ENCODE data around the gene JAML. TPM values are rescaled to one million over a fixed set of nuclear protein-coding genes. Genes with fewer than 3 reads are reported as not detected.

JAML gene
- total and polyA plus RNA-seq, 2 of the 4 experiments (the other 2 are of a cell fraction), result not detected

DNA sequence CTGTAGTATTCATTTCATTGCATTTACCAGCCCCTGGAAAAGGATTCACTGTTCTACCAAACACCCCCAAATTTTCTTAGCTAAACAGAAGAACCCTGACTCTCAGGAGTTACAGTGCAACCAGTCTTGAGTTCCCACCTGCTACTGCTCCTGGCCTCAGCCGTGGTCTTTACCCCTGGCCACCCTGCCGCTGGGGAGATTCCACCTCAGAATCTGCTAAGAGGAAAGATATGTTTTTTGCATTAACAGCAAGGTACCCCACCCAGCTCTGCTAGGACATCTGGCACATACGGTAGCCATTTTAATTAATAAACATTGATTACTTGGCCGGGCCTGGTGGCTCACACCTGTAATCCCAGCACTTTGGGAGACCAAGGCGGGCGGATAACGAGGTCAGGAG is 9.0 kb downstream of the JAML start:
- H2BK20ac ChIP-seq (ENCODE audit: low read depth, low read length), result no peak overlapping the region
- no peaks in the 10 kb centered on the region for H3K9me3 ChIP-seq (ENCODE audit: control insufficient read depth, insufficient read depth, low read length)
- no peaks in the 10 kb centered on the region for H3K36me3 ChIP-seq (ENCODE audit: control insufficient read depth, insufficient read depth, low read length)
- dilution Hi-C loops (cut with HindIII; ENCODE audit: low sequenced_read_pairs, unreplicated experiment), result no loop called here
- POLR2A ChIA-PET (ENCODE audit: unreplicated experiment), result no interaction called here
- no TSS peak for BruUV-seq (replicated peaks)
- WGBS, 2 experiments (ENCODE audit: extremely low coverage in 2 of 2, insufficient read length in 1 of 2), result no CpG with 5 or more reads among the region's 7 CpGs
- no peak overlapping the region for H3K4me3 ChIP-seq (ENCODE audit: insufficient read depth, low read depth, low read length)
- no peak overlapping the region for H3K18ac ChIP-seq (ENCODE audit: low read depth, low read length)
- no peaks in the 10 kb centered on the region for H3K9me1 ChIP-seq (ENCODE audit: insufficient read depth, low read length)
- no peak overlapping the region for H3K9ac ChIP-seq (ENCODE audit: low read depth, low read length)
- no peak overlapping the region for H2BK5ac ChIP-seq (ENCODE audit: low read depth, low read length, poor library complexity, severe bottlenecking)
- H4K20me1 ChIP-seq (ENCODE audit: insufficient read depth, low read length), result no peaks in the 10 kb centered on the region
- H3K56ac ChIP-seq (ENCODE audit: extremely low read depth, insufficient read depth, low read length), result no peak overlapping the region
- H3K23ac ChIP-seq (ENCODE audit: low read depth, low read length), result no peak overlapping the region
- H3K4ac ChIP-seq (ENCODE audit: low read depth, low read length), result no peak overlapping the region
- H2BK120ac ChIP-seq (ENCODE audit: low read depth, low read length), result no peak overlapping the region
- CTCF ChIA-PET, result no interaction called here
- H3K4me2 ChIP-seq (ENCODE audit: low read depth, low read length), result no peak overlapping the region
- H2AK9ac ChIP-seq (replicated peaks; ENCODE audit: low read depth, low read length, poor library complexity), result no peak overlapping the region
- no peak overlapping the region for H2AK5ac ChIP-seq (ENCODE audit: low read depth, low read length)
- peaks cover 16% of the 10 kb centered on the region for H3K27me3 ChIP-seq (ENCODE audit: control insufficient read depth, insufficient read depth, low read length)
- DNase-seq (no peak), ATAC-seq (ENCODE audit: low read depth) (no peak)
- TF ChIP-seq, protein P1, sequence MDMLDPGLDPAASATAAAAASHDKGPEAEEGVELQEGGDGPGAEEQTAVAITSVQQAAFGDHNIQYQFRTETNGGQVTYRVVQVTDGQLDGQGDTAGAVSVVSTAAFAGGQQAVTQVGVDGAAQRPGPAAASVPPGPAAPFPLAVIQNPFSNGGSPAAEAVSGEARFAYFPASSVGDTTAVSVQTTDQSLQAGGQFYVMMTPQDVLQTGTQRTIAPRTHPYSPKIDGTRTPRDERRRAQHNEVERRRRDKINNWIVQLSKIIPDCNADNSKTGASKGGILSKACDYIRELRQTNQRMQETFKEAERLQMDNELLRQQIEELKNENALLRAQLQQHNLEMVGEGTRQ (IDR thresholded peaks at IDR 0.05; ENCODE audit: low read depth, low read length), result no peak
- TF ChIP-seq SMC3 (IDR thresholded peaks at IDR 0.05; ENCODE audit: low read depth, low read length) (no peak), RFX5 (IDR thresholded peaks at IDR 0.05; ENCODE audit: low read depth, low read length) (no peak), POLR2A (IDR thresholded peaks at IDR 0.05; ENCODE audit: low read depth, low read length) (no peak), MXI1 (IDR thresholded peaks at IDR 0.05; ENCODE audit: borderline replicate concordance, low read depth, low read length) (no peak), NFE2L2 (IDR thresholded peaks at IDR 0.05; ENCODE audit: low read depth, low read length) (no peak), CEBPB (IDR thresholded peaks at IDR 0.05; ENCODE audit: low read depth, low read length) (no peak), BHLHE40 (IDR thresholded peaks at IDR 0.05; ENCODE audit: low read depth, low read length) (no peak)
- TF ChIP-seq, protein P2, sequence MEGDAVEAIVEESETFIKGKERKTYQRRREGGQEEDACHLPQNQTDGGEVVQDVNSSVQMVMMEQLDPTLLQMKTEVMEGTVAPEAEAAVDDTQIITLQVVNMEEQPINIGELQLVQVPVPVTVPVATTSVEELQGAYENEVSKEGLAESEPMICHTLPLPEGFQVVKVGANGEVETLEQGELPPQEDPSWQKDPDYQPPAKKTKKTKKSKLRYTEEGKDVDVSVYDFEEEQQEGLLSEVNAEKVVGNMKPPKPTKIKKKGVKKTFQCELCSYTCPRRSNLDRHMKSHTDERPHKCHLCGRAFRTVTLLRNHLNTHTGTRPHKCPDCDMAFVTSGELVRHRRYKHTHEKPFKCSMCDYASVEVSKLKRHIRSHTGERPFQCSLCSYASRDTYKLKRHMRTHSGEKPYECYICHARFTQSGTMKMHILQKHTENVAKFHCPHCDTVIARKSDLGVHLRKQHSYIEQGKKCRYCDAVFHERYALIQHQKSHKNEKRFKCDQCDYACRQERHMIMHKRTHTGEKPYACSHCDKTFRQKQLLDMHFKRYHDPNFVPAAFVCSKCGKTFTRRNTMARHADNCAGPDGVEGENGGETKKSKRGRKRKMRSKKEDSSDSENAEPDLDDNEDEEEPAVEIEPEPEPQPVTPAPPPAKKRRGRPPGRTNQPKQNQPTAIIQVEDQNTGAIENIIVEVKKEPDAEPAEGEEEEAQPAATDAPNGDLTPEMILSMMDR (conservative IDR thresholded peaks at IDR 0.05; ENCODE audit: low read depth, low read length), result no peak
- intact Hi-C loops (cut with micrococcal nuclease), result no loop called here
- no peak overlapping the region for H4K5ac ChIP-seq (ENCODE audit: low read depth, low read length)
- no peak overlapping the region for H4K91ac ChIP-seq (ENCODE audit: insufficient read depth, low read depth, low read length)
- no peak overlapping the region for H4K8ac ChIP-seq (ENCODE audit: low read depth in 2 of 2, low read length in 2 of 2)
- no peaks in the 10 kb centered on the region for H3K4me1 ChIP-seq (ENCODE audit: control insufficient read depth, insufficient read depth, low read length)
- no peak overlapping the region for H3K27ac ChIP-seq (ENCODE audit: insufficient read depth, low read length)
- no peak overlapping the region for H3K14ac ChIP-seq (replicated peaks; ENCODE audit: low read depth, low read length)
- no peak overlapping the region for H2AFZ ChIP-seq (replicated peaks; ENCODE audit: low read length, poor library complexity)
- H3K79me1 ChIP-seq (ENCODE audit: low read depth in 1 of 2, low read length in 2 of 2), result no peaks in the 10 kb centered on the region
- no peak overlapping the region for H2BK15ac ChIP-seq (ENCODE audit: low read depth, low read length)
- in situ Hi-C loops (cut with MboI; ENCODE audit: low sequenced_read_pairs), result no loop called here
